ENCODE data around the gene CPNE9. TPM values are rescaled to one million over a fixed set of nuclear protein-coding genes. Genes with fewer than 3 reads are reported as not detected.

Gene CPNE9
- total RNA-seq, 1 donor from 2014 or later, result 0.20 TPM

DNA sequence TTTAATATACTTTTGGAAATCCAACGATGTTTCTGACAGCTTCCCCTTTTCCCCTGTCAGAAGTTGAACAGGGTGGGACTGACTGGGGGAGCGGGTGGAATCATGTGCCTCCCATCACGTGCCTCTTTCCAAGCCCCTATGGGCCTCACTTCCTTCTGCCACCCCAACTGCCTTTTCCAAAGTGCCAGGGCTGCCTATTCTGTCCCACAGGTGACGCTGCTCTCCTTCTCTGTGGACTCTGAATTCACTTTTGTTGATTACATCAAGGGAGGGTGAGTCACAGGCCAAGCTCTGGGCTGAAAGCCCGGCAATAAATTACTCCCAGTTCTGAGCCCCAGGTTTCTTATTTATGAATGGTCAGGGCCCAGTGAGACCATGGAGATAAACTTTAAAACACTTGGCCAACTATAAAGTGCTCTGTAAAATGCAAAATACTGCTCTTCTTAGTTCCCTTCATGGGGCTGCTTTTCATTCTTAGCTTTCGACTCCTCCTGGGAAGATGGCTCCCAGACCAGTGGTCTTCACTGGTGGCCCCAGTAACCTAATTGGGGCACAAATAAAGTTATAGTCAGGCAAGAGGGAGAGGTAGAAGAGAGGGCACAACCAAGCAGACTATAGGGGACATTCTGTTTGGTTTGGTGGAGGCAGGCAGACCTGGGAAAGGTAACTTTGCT, 12.3 kb downstream of the CPNE9 start:
- intact Hi-C loops (cut with micrococcal nuclease), result no loop called here

DNA sequence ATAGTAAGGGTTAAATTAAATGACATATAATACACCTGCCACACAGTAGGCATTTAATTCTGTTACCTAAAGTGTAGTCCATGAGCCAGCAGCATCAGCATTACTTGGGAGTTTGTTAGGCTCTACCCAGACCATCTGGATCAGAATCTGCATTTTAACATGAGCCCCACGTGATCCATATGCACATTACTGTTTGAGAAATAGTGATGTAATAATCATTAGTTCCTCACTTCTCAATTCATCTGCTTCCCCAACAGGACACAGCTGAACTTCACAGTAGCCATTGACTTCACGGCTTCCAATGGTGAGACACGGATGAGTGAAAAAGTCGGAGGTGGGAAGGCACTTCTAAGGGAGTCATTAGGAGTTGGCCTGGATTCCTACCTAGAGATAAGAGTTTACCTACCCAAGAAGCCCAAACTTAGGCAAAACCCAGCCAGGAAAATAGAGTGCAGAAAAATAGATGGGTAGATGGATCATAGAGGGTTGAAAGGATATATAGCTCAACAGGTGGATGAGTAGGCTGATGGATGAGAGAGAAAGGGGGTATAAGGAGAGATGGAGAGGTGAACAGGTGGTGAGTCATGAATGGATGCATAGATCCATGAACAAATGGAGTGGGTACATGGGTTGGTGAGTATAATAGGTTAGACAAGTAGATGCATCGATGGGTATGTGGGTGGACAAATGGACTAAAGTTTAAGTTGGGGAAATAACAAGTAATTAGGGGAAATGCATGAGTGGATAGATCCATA, 13.3 kb downstream of the CPNE9 start:
- intact Hi-C loops (cut with micrococcal nuclease), result no loop called here

GRCh38 chr3:9717563-9717962, 13.9 kb downstream of the CPNE9 start:
- intact Hi-C loops (cut with micrococcal nuclease), result no loop called here

DNA sequence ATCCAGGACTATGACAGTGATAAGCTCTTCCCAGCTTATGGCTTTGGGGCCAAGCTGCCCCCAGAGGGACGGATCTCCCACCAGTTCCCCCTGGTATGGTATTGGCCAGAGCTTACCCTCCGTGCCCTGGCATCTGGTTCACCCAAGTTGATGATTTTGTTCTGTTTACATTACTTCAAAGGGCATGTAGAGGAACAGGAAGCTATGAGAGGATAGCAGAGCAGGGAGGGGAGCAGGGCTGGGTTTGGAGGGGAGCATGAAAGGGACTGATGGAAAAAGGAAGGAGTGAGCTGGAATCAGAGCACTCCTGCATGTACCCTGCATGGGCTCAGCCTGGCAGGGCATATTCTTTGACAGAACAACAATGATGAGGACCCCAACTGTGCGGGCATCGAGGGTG, 14.5 kb downstream of the CPNE9 start:
- intact Hi-C loops (cut with micrococcal nuclease), result no loop called here

DNA sequence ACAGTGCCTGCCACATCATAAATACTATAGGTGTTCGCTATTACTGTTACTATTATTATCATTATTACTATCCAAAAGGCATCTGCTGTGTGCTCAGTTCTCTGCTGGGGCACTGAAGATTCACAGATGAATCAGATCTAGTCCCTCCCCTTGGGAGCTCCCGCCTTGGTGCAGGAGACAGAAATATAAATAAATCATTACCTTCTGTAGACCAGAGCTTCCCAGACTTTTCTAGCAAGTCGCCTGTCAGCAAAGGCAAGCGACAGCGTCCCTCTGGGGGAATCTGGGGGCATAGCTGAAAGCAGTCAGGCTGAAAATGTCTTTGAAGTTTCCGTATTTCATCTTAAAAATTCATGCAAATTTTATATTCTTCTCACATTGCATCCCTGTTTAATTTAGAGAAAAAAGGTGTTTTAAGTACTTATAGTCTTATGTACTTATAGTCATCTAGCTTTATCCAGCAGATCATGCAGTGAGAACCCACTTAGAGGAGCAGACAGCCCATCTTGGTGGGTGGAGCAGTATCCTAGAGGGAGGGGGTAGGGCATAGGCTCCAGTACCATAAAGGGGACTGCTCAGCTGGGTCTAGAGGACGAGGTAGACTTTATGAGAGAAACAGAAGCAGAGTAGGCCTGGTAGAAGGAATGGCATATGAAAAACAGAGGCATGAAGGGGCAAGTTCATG, 17.5 kb downstream of the CPNE9 start:
- intact Hi-C loops (cut with micrococcal nuclease), result no loop called here

- intact Hi-C loops (cut with micrococcal nuclease), result no loop called here
Measured at GRCh38 chr3:9721700-9722060, 18.0 kb downstream of the CPNE9 start.

DNA sequence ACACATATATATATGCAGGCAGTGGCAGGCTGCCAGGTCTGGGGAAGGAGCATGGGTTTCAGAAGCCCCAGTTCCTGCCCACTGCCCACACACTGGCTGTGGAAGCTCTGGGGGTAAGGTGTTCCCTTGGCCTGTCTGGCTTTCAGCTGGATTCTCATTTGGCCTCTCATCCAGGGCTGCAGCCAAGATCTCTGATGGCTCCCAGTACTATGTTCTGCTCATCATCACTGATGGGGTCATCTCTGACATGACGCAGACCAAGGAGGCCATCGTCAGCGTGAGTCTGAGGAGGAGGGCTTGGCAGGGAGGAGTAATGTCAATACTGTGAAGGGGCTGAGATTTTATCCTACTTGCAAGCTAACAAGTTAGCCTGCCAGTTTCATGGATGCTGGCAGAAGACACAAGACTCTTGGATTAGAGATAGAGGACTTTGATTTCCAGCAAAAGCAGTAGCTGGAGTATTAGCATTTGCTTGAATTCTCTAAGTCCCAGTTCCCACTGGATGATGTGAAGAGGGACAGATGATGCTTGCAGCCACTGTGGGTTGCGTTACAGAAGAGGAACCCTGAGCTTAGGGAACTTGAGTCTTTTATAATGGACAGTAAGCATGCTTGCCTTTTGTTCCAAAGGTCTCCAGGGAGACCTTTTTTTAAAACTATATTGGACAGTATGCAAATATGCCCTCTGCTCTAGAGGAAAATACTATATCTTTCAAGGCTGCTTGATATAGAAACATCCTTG, 22.3 kb downstream of the CPNE9 start:
- intact Hi-C loops (cut with micrococcal nuclease), result no loop called here

GRCh38 chr3:9727041-9727595, 23.5 kb downstream of the CPNE9 start:
- intact Hi-C loops (cut with micrococcal nuclease), result loop anchor here (1.0 kb wide), 2 partner anchors 224 to 374 kb away; no protein-coding TSS in a partner anchor

DNA sequence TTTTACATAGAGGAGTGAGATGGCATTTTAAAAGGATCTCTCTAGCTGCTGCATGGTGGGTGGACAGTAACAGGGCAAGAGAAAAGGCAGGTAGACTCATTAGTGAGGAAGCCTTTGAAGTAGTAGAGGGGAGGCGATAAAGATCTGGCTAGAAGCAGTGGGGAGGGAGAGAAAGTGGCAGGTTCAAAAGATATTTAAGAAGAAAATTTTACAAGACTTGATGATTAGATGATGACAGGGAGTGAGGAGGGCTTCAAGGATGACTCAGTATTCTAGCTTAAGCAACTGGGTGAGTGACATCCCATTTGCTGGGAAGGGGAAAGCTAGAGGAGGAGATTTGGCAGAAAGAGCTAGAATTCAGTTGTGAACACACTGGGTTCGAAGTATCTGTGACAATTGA, 24.1 kb downstream of the CPNE9 start:
- intact Hi-C loops (cut with micrococcal nuclease), result loop anchor here (1.0 kb wide), 2 partner anchors 224 to 374 kb away; no protein-coding TSS in a partner anchor

DNA sequence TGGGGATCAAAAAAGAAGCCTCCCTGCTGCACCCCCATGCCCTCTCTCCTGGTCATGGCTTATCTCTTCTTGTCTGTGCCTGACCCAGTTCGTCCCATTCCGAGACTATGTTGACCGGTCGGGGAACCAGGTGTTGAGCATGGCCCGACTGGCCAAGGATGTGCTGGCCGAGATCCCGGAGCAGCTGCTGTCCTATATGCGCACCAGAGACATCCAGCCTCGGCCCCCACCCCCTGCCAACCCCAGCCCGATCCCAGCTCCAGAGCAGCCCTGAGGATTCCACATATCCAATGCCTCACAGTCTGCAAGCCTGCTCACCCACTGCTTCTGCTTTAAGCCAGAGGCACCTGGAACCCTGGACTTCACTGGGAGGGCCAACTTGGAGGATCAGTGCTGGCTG, 25.8 kb downstream of the CPNE9 start:
- intact Hi-C loops (cut with micrococcal nuclease), result no loop called here

GRCh38 chr3:9730657-9731205, 27.1 kb downstream of the CPNE9 start:
- intact Hi-C loops (cut with micrococcal nuclease), result loop anchor here (1.0 to 5.0 kb wide), 10 partner anchors 20 to 518 kb away; partner anchors contain the start of genes CRELD1, EMC3, JAGN1 and MTMR14

DNA sequence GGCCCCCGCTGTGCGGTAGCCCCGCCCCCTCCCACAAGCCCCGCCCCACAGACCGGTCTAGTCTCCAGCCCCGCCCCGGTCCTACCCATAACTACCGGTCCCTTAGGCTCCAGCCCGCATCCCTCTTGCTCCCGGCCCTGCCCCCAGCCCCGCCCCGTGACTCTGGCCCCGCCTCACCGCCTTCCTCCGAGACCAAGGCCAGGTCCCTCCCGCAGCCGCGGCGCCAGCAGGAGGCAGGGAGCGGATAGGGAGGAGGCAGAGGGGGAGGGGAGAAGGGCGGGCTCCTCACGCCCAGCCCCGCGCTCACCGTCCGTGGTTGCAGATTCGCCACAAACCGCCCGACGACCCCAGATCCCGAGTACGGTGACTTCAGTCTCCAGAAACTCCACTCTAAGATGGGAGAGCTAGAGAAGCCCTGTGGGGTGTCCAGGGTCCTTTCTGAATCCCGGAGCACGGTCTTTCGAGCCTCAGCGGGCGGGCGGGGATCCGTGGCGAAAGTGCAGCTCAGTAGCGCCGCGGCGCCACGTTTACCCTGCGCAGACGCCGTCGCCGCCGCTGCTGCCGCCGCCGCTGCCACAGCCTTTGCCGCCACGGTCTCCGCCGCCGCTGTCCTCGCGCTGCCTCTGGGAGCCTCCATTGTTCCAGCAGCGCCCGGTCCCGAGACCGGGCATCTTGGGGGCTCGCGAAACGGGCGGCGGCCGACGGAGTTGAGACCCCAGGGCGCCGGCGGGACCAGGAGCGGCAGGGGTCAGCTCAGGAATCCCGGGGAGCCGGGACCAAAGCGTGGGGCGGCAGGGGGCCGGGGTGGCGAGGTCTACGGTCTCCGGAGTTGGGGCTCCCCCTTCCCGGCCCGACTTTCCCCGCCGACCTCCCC, 27.8 kb downstream of the CPNE9 start, which contains the start of gene BRPF1:
Gene BRPF1 (plus strand): TSS at position 530 of the 874 bp plus-strand sequence. CDS start 2,406 bp downstream, outside the sequence.
- intact Hi-C loops (cut with micrococcal nuclease), result loop anchor here (1.0 to 5.0 kb wide), 10 partner anchors 19 to 517 kb away; partner anchors contain the start of genes CRELD1, EMC3, JAGN1 and MTMR14

GRCh38 chr3:9732080-9732739, 28.6 kb downstream of the CPNE9 start:
- intact Hi-C loops (cut with micrococcal nuclease), result loop anchor here (5.0 kb wide), 1 partner anchor 110 kb away; the partner anchor contains the start of gene RPUSD3

GRCh38 chr3:9732740-9733115, 29.1 kb downstream of the CPNE9 start:
- intact Hi-C loops (cut with micrococcal nuclease), result loop anchor here (5.0 kb wide), 1 partner anchor 110 kb away; the partner anchor contains the start of gene RPUSD3

- intact Hi-C loops (cut with micrococcal nuclease), result no loop called here
Measured at GRCh38 chr3:9736831-9737230, 33.2 kb downstream of the CPNE9 start.

DNA sequence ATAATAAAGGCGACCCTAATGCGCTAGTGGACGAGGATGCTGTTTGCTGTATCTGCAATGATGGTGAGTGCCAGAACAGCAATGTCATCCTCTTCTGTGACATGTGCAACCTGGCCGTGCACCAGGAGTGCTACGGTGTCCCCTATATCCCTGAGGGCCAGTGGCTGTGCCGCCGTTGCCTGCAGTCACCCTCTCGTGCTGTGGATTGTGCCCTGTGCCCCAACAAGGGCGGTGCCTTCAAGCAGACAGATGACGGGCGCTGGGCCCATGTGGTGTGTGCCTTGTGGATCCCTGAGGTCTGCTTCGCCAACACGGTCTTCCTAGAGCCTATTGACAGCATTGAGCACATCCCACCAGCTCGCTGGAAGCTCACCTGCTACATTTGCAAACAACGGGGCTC, 35.5 kb downstream of the CPNE9 start:
- intact Hi-C loops (cut with micrococcal nuclease), result no loop called here

DNA sequence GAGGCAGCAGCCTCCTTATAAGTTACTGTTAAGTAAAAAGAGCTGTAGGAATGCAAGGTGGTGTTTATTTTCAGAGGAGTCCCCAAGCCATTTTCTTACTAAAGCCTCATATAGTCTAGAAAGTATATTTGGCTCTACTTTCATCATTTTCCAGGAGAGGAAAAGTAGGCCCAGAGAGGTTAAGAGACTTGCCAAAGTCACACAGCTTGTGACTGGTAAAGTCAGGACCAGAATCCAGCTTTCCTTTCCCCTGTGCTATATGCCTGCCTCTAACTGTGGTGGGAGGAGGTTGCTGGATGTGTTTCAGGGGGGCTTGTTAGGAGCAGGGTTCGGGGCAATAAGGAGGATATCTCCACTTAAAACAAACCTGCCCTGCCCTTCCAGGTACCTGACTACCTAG, 38.9 kb downstream of the CPNE9 start:
- intact Hi-C loops (cut with micrococcal nuclease), result no loop called here

- intact Hi-C loops (cut with micrococcal nuclease), result no loop called here
Measured at GRCh38 chr3:9743548-9743947, 39.9 kb downstream of the CPNE9 start.

GRCh38 chr3:9744162-9744561, 40.5 kb downstream of the CPNE9 start:
- intact Hi-C loops (cut with micrococcal nuclease), result no loop called here
